Thoracic aorta (tissue), 2 donors: ENCODE measurements around the gene USP48. TPM values are rescaled to one million over a fixed set of nuclear protein-coding genes. Genes with fewer than 3 reads are reported as not detected.

ENCODE experiments used
- ATAC-seq: fragments of 150-250 bp; one replicate; pipeline ENCODE4 v1.8.0; 2017; ENCODE audit warnings: low read depth; ENCODE audit not compliant: insufficient number of reproducible peaks, low FRiP score
- DNase-seq: peaks from one replicate; pipeline ENCODE4 v3.0.0-alpha.2; 2020; ENCODE audit warnings: low spot score
- H3K27ac ChIP-seq, 2 donors: fragments of 200-600 bp; sonication (generic); 1 replicate in 1 of 2; 2 replicates in 1 of 2; pipeline ENCODE4 v1.5.1; 2016; ENCODE audit warnings: mild to moderate bottlenecking in 2 of 2, moderate library complexity in 2 of 2
- H3K27me3 ChIP-seq: fragments of 200-600 bp; sonication (generic); replicated peaks from 2 replicates; pipeline ENCODE4 v1.6.0; 2016; ENCODE audit warnings: mild to moderate bottlenecking; ENCODE audit not compliant: insufficient read depth
- H3K36me3 ChIP-seq: fragments of 200-600 bp; sonication (generic); one replicate; pipeline ENCODE4 v1.5.1; 2016
- H3K4me1 ChIP-seq, 2 donors: fragments of 200-600 bp; sonication (generic); 1 replicate in 1 of 2; 2 replicates in 1 of 2; pipeline versions ENCODE4 v1.5.1 to v1.6.0; 2016; ENCODE audit warnings: low read depth in 2 of 2, mild to moderate bottlenecking in 1 of 2; ENCODE audit not compliant: control insufficient read depth in 1 of 2
- H3K4me3 ChIP-seq: fragments of 200-600 bp; sonication (generic); 2 replicates; pipeline ENCODE4 v1.5.1; 2016; ENCODE audit warnings: mild to moderate bottlenecking
- H3K9me3 ChIP-seq: fragments of 200-600 bp; sonication (generic); 2 replicates; pipeline ENCODE4 v1.5.1; 2016
- CTCF ChIP-seq: fragments of 200-600 bp; sonication (generic); IDR thresholded peaks from one replicate; pipeline ENCODE4 v1.5.1; 2019; ENCODE audit warnings: antibody characterized with exemption
- total RNA-seq, 2 donors: library from RNA; depleted of rRNA; stranded (reverse); fragments of >200 nt; gene quantifications; one replicate each; pipeline versions ENCODE4 v1.1.0 to v1.2.3, GENCODE V29; 2016

The USP48 gene
- total RNA-seq, 2 donors from 2014 or later = 48.9 to 77.5 TPM

GRCh38 chr1:21644906-21645305 is 138.0 kb downstream of the USP48 start:
- Histone ChIP-seq H3K4me3 (no peak overlapping the region), H3K27me3 (no peaks in the 10 kb centered on the region), H3K27ac (no peak overlapping the region), H3K36me3 (no peaks in the 10 kb centered on the region), H3K4me1 (no peaks in the 10 kb centered on the region), H3K9me3 (no peaks in the 10 kb centered on the region)
- no peak for ATAC-seq
- no peak for DNase-seq
- no peak for TF ChIP-seq CTCF

- no peaks in the 10 kb centered on the region for H3K9me3 ChIP-seq
- ATAC-seq (no peak), DNase-seq (no peak)
- no peak overlapping the region for H3K4me3 ChIP-seq
- no peaks in the 10 kb centered on the region for H3K27me3 ChIP-seq
- H3K36me3 ChIP-seq = no peaks in the 10 kb centered on the region
- H3K4me1 ChIP-seq = no peaks in the 10 kb centered on the region
- TF ChIP-seq CTCF = no peak
- no peak overlapping the region for H3K27ac ChIP-seq
These were observed 138.6 kb downstream of the USP48 start for GRCh38 chr1:21644348-21644747.

GRCh38 chr1:21643624-21644023 is 139.3 kb downstream of the USP48 start:
- no peaks in the 10 kb centered on the region for H3K9me3 ChIP-seq
- H3K4me3 ChIP-seq = no peak overlapping the region
- DNase-seq (no peak), ATAC-seq (no peak)
- H3K27ac ChIP-seq = no peak overlapping the region
- no peaks in the 10 kb centered on the region for H3K36me3 ChIP-seq
- no peaks in the 10 kb centered on the region for H3K27me3 ChIP-seq
- H3K4me1 ChIP-seq = no peaks in the 10 kb centered on the region
- no peak for TF ChIP-seq CTCF

- ATAC-seq (no peak), DNase-seq (no peak)
- no peak overlapping the region for H3K4me3 ChIP-seq
- no peak overlapping the region for H3K27ac ChIP-seq
- H3K36me3 ChIP-seq = no peaks in the 10 kb centered on the region
- no peaks in the 10 kb centered on the region for H3K9me3 ChIP-seq
- H3K4me1 ChIP-seq = no peaks in the 10 kb centered on the region
- no peaks in the 10 kb centered on the region for H3K27me3 ChIP-seq
- no peak for TF ChIP-seq CTCF
These were observed 140.8 kb downstream of the USP48 start for GRCh38 chr1:21641967-21642739.

- H3K4me1 ChIP-seq = no peaks in the 10 kb centered on the region
- DNase-seq (no peak), ATAC-seq (no peak)
- H3K27me3 ChIP-seq = no peaks in the 10 kb centered on the region
- H3K4me3 ChIP-seq = no peak overlapping the region
- no peak for TF ChIP-seq CTCF
- H3K36me3 ChIP-seq = no peaks in the 10 kb centered on the region
- no peaks in the 10 kb centered on the region for H3K9me3 ChIP-seq
- no peak overlapping the region for H3K27ac ChIP-seq
These were observed 141.4 kb downstream of the USP48 start for GRCh38 chr1:21641537-21641936.
